PC-9 (cell line): ENCODE measurements around the gene NDST3. TPM values are rescaled to one million over a fixed set of nuclear protein-coding genes. Genes with fewer than 3 reads are reported as not detected.

Source experiments
- BruUV-seq: library from RNA; stranded (reverse); fragments of 400-500 nt; replicated peaks from 2 replicates; lab custom pipeline; 2021; lab: Mats Ljungman, UMichigan
- CTCF ChIA-PET: fragments of 300-600 bp; sonication (Branson Sonifier 250); formaldehyde crosslinking; loops from one replicate; lab custom pipeline; 2022; ENCODE audit warnings: antibody characterized with exemption; lab: Charles Lee
- POLR2A ChIA-PET: fragments of 300-600 bp; sonication (Branson Sonifier 250); formaldehyde crosslinking; loops from one replicate; lab custom pipeline; 2022; ENCODE audit warnings: antibody characterized with exemption; ENCODE audit not compliant: unreplicated experiment; lab: Charles Lee
- DNase-seq, 2 experiments: peaks; one replicate each; pipeline versions ENCODE4 v3.0.0 to v3.0.0-alpha.2; 2015 to 2022; ENCODE audit warnings: mixed read lengths in 1 of 2
- H2AFZ ChIP-seq: fragments of 200-600 bp; sonication (generic); 2 replicates; pipeline ENCODE4 v1.8.1; 2017; ENCODE audit warnings: antibody characterized with exemption
- H3F3A ChIP-seq: fragments of 200-600 bp; sonication (generic); 2 replicates; pipeline ENCODE4 v1.8.1; 2017; ENCODE audit warnings: antibody characterized with exemption, mild to moderate bottlenecking, low read depth; ENCODE audit not compliant: insufficient read depth
- H3K27ac ChIP-seq: fragments of 200-600 bp; sonication (generic); 2 replicates; pipeline ENCODE4 v1.6.1; 2016; ENCODE audit warnings: mixed run types
- H3K27me3 ChIP-seq: fragments of 200-600 bp; sonication (generic); 2 replicates; pipeline ENCODE4 v1.6.1; 2016; ENCODE audit warnings: low read depth, mixed run types; ENCODE audit not compliant: insufficient read depth
- H3K36me3 ChIP-seq: fragments of 200-600 bp; sonication (generic); 2 replicates; pipeline ENCODE4 v1.6.1; 2016; ENCODE audit warnings: low read depth, mixed run types
- H3K4me1 ChIP-seq: fragments of 200-600 bp; sonication (generic); replicated peaks from 2 replicates; pipeline ENCODE4 v1.6.1; 2016; ENCODE audit warnings: mixed run types; ENCODE audit not compliant: insufficient read depth
- H3K4me2 ChIP-seq: fragments of 200-600 bp; sonication (generic); 2 replicates; pipeline ENCODE4 v1.6.1; 2017; ENCODE audit warnings: mixed run types
- H3K4me3 ChIP-seq: fragments of 200-600 bp; sonication (generic); 2 replicates; pipeline ENCODE4 v1.6.1; 2016; ENCODE audit warnings: mixed run types
- H3K79me2 ChIP-seq: fragments of 200-600 bp; sonication (generic); 2 replicates; pipeline ENCODE4 v1.6.1; 2017; ENCODE audit warnings: low read depth, mixed run types
- H3K9me2 ChIP-seq: fragments of 200-600 bp; sonication (generic); 2 replicates; pipeline ENCODE4 v1.8.1; 2017; ENCODE audit warnings: mild to moderate bottlenecking; ENCODE audit not compliant: insufficient read depth
- H3K9me3 ChIP-seq: fragments of 200-600 bp; sonication (generic); 2 replicates; pipeline ENCODE4 v1.8.1; 2016; ENCODE audit warnings: low read depth; ENCODE audit not compliant: insufficient read depth
- H4K20me1 ChIP-seq: fragments of 200-600 bp; sonication (generic); 2 replicates; pipeline ENCODE4 v1.8.1; 2017; ENCODE audit not compliant: insufficient read depth
- EZH2 ChIP-seq: fragments of 200-600 bp; sonication (generic); IDR thresholded peaks from 2 replicates; pipeline ENCODE4 v1.8.0; 2017; ENCODE audit warnings: antibody characterized with exemption, low read depth
- intact Hi-C: fragments of 100-400 bp; cut with micrococcal nuclease; formaldehyde crosslinking; loops from one replicate; pipeline ENCODE4 v1.10.0; 2022; ENCODE audit not compliant: unreplicated experiment
- total RNA-seq: library from RNA; stranded (reverse); gene quantifications from 2 replicates; pipeline ENCODE4 v1.2.3, GENCODE V29; 2021
- TF ChIP-seq, protein P1 (sequence below): fragments of 200-600 bp; sonication (generic); conservative IDR thresholded peaks from 2 replicates; pipeline ENCODE4 v1.6.1; 2017; ENCODE audit warnings: mixed run types, antibody characterized with exemption, mild to moderate bottlenecking, moderate library complexity

Gene NDST3
- total RNA-seq, 1 experiment from 2014 or later = 0.15 TPM

DNA sequence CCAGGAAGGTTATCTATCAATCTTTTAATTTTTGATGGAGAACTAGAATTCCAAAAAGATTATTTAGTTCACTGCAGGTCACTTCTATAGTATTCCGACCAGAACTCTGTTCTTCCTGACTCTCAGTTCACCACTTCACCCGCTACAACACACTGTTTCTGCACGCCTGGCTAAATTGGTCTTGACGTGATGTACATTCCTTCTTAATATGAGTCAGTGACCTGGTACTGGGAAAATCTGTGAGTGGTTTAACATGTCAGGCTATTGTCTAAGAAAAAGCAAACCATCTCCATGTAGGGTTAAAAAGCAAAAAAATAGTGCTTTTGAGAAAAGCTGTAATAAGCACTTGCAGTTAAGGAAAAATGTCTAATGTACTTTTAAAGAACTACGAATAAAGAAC lies 120.4 kb downstream of the NDST3 start:
- no peak for DNase-seq
- H3F3A ChIP-seq = no peaks in the 10 kb centered on the region
- no peaks in the 10 kb centered on the region for H4K20me1 ChIP-seq
- POLR2A ChIA-PET = no interaction called here
- CTCF ChIA-PET = no interaction called here
- H2AFZ ChIP-seq = no peak overlapping the region
- no peaks in the 10 kb centered on the region for H3K4me1 ChIP-seq
- no peaks in the 10 kb centered on the region for H3K36me3 ChIP-seq
- no peaks in the 10 kb centered on the region for H3K79me2 ChIP-seq
- no peak overlapping the region for H3K4me2 ChIP-seq
- TF ChIP-seq EZH2 = no peak
- TF ChIP-seq, protein P1, sequence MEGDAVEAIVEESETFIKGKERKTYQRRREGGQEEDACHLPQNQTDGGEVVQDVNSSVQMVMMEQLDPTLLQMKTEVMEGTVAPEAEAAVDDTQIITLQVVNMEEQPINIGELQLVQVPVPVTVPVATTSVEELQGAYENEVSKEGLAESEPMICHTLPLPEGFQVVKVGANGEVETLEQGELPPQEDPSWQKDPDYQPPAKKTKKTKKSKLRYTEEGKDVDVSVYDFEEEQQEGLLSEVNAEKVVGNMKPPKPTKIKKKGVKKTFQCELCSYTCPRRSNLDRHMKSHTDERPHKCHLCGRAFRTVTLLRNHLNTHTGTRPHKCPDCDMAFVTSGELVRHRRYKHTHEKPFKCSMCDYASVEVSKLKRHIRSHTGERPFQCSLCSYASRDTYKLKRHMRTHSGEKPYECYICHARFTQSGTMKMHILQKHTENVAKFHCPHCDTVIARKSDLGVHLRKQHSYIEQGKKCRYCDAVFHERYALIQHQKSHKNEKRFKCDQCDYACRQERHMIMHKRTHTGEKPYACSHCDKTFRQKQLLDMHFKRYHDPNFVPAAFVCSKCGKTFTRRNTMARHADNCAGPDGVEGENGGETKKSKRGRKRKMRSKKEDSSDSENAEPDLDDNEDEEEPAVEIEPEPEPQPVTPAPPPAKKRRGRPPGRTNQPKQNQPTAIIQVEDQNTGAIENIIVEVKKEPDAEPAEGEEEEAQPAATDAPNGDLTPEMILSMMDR = no peak
- H3K9me2 ChIP-seq = no peaks in the 10 kb centered on the region
- H3K27me3 ChIP-seq = no peaks in the 10 kb centered on the region
- no peaks in the 10 kb centered on the region for H3K9me3 ChIP-seq
- intact Hi-C loops = no loop called here
- no TSS peak for BruUV-seq
- no peak overlapping the region for H3K27ac ChIP-seq
- H3K4me3 ChIP-seq = no peak overlapping the region

DNA sequence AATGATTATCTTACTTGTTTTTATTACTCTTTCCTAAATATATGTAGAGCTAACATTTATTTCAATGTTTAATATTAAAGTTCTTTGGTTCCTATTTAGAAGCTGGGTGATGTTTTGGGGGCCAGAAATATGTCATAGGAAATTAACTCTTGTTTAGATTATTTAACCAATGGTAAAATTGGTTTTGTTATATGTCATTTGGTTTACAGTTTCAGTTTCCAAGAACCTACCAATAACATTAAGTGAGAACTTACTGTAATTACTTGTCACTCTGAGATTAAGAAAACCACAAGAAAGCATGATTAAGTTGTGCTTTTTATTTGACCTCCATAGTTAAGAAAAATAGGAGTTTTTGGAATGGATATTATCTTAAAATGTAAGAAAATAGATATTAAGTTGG lies 121.2 kb downstream of the NDST3 start:
- H3K4me2 ChIP-seq = no peak overlapping the region
- no peak for DNase-seq
- H3K27ac ChIP-seq = no peak overlapping the region
- H3K4me3 ChIP-seq = no peak overlapping the region
- no peaks in the 10 kb centered on the region for H3K4me1 ChIP-seq
- BruUV-seq = no TSS peak
- no peaks in the 10 kb centered on the region for H4K20me1 ChIP-seq
- H3F3A ChIP-seq = no peaks in the 10 kb centered on the region
- no peaks in the 10 kb centered on the region for H3K36me3 ChIP-seq
- CTCF ChIA-PET = no interaction called here
- H3K79me2 ChIP-seq = no peaks in the 10 kb centered on the region
- TF ChIP-seq, protein P1 = no peak
- H3K9me2 ChIP-seq = no peaks in the 10 kb centered on the region
- H2AFZ ChIP-seq = no peak overlapping the region
- no peaks in the 10 kb centered on the region for H3K9me3 ChIP-seq
- no peaks in the 10 kb centered on the region for H3K27me3 ChIP-seq
- POLR2A ChIA-PET = no interaction called here
- intact Hi-C loops = no loop called here

DNA sequence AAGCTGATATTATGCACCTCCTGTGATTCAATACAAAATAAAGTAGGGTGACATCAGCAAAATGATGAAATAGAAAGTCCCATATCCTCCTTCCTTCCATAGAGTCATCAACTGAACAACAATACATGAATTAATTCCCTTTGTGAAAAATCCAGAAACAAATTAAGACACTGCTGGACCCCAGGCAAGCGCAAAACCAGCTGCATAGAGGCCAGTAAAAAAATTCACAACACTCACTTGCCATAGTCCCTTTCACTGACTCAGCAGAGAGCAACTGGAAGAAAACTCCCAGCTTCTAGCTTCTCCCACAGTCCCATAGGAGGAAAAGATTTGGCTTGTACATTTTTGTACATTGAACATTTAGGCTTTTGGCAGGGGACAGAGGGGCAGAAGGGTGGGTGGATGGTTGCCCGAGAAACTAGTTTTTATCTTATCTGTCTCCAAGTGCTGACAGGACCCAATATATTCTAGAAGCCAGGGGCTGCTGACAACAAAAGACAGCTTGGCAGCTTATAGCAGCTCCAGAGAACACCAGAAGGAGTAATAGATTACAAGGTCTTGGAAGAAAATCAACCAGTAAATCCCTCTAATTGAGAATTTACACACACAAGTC lies 124.6 kb downstream of the NDST3 start:
- no peaks in the 10 kb centered on the region for H3F3A ChIP-seq
- H3K9me3 ChIP-seq = no peaks in the 10 kb centered on the region
- H3K4me2 ChIP-seq = no peak overlapping the region
- intact Hi-C loops = no loop called here
- no peak overlapping the region for H3K4me3 ChIP-seq
- no peak for TF ChIP-seq EZH2
- TF ChIP-seq, protein P1 = no peak
- no peaks in the 10 kb centered on the region for H3K27me3 ChIP-seq
- ChIA-PET CTCF (no interaction called here), POLR2A (no interaction called here)
- no peaks in the 10 kb centered on the region for H4K20me1 ChIP-seq
- no TSS peak for BruUV-seq
- H3K9me2 ChIP-seq = no peaks in the 10 kb centered on the region
- H2AFZ ChIP-seq = no peak overlapping the region
- DNase-seq = no peak
- H3K27ac ChIP-seq = no peak overlapping the region
- no peaks in the 10 kb centered on the region for H3K4me1 ChIP-seq
- H3K36me3 ChIP-seq = no peaks in the 10 kb centered on the region
- H3K79me2 ChIP-seq = no peaks in the 10 kb centered on the region
